K562 (cell line): ENCODE data around the gene CDIPT. TPM values are rescaled to one million over a fixed set of nuclear protein-coding genes. Genes with fewer than 3 reads are reported as not detected.
A peak's percentile ranks its signal among the peaks of the same experiment; 100 is the strongest.

Source experiments
- ATAC-seq: fragments of 200-7000 bp; cut with Tn5 transposase; 3 replicates; pipeline ENCODE4 v1.9.1; 2020; ENCODE audit warnings: moderate library complexity
- BruUV-seq: library from RNA; stranded (reverse); fragments of 400-500 nt; replicated peaks from 2 replicates; lab custom pipeline; 2021; lab: Mats Ljungman, UMichigan
- CTCF ChIA-PET: fragments of 300-600 bp; formaldehyde crosslinking; extraction: SDS; loops from one replicate; lab custom pipeline; 2021; ENCODE audit warnings: low intra/inter-chr PET ratio; lab: Yijun Ruan, JAX
- POLR2A ChIA-PET: fragments of 300-600, 350-650 bp; sonication (Branson Sonifier 250); formaldehyde crosslinking; extraction: SDS; loops from one replicate; lab custom pipeline; 2021; ENCODE audit warnings: antibody characterized with exemption, inconsistent platforms; lab: Yijun Ruan, JAX
- DNase-seq, 4 experiments: peaks; one replicate each; pipeline versions ENCODE4 v3.0.0 to v3.0.0-alpha.2; 2011 to 2018; ENCODE audit warnings: low spot score in 3 of 4, mixed read lengths in 3 of 4; ENCODE audit errors: extremely low read depth in 1 of 4
- FAIRE-seq: peaks from 2 replicates; lab custom pipeline; 2011; peaks lifted over from hg19 to GRCh38; lab: Jason Lieb, UNC
- H2AFZ ChIP-seq: 2 replicates; pipeline ENCODE4 v1.6.0; 2011; ENCODE audit warnings: low read depth, low read length, control low read depth, inconsistent platforms
- H3K27ac ChIP-seq: fragments of 200-600 bp; 3 replicates; pipeline ENCODE4 v1.8.0; 2011; ENCODE audit warnings: low read depth, mild to moderate bottlenecking, control low read depth, inconsistent platforms, low read length, moderate library complexity, mixed read lengths; ENCODE audit errors: extremely low read depth
- H3K27me3 ChIP-seq, 2 experiments: fragments of 300-600 bp in 1 of 2; 2 replicates in 1 of 2; 3 replicates in 1 of 2; pipeline versions ENCODE4 v1.6.0 to v1.8.0; 2011; ENCODE audit warnings: inconsistent platforms in 2 of 2, low read length in 2 of 2, mild to moderate bottlenecking in 1 of 2, mixed read lengths in 1 of 2, moderate library complexity in 1 of 2; ENCODE audit not compliant: control insufficient read depth in 2 of 2, insufficient read depth in 2 of 2
- H3K36me3 ChIP-seq: fragments of 300-600 bp; 3 replicates; pipeline ENCODE4 v1.8.0; 2011; ENCODE audit warnings: mild to moderate bottlenecking, low read length, inconsistent platforms; ENCODE audit not compliant: control insufficient read depth, insufficient read depth
- H3K4me1 ChIP-seq, 2 experiments: fragments of 200-600 bp in 1 of 2; replicated peaks in 1 of 2; 2 replicates in 1 of 2; 3 replicates in 1 of 2; pipeline versions ENCODE4 v1.5.1 to v1.8.0; 2011; ENCODE audit warnings: inconsistent platforms in 2 of 2, low read length in 2 of 2, mild to moderate bottlenecking in 1 of 2, mixed read lengths in 1 of 2, moderate library complexity in 1 of 2; ENCODE audit not compliant: control insufficient read depth in 2 of 2, insufficient read depth in 2 of 2
- H3K4me2 ChIP-seq: 2 replicates; pipeline ENCODE4 v1.6.1; 2011; ENCODE audit warnings: low read length, control low read depth, inconsistent platforms, mixed read lengths; ENCODE audit not compliant: insufficient read depth
- H3K4me3 ChIP-seq: fragments of 200-600 bp; sonication (generic), shearing (Covaris generic); 2 replicates; pipeline ENCODE4 v1.5.1; 2016; ENCODE audit warnings: control low read depth, inconsistent platforms
- H3K79me2 ChIP-seq: fragments of 200-600 bp; 3 replicates; pipeline ENCODE4 v1.8.0; 2011; ENCODE audit warnings: low read length, inconsistent platforms; ENCODE audit not compliant: control insufficient read depth, insufficient read depth
- H3K9ac ChIP-seq, 2 experiments: 2 replicates each; pipeline versions ENCODE4 v1.6.0 to v1.6.1; 2011; ENCODE audit warnings: low read depth in 2 of 2, low read length in 2 of 2, control low read depth in 1 of 2, inconsistent platforms in 1 of 2, mild to moderate bottlenecking in 1 of 2, mixed read lengths in 1 of 2; ENCODE audit not compliant: insufficient read depth in 1 of 2
- H3K9me1 ChIP-seq: one replicate; pipeline ENCODE4 v1.6.0; 2011; ENCODE audit warnings: inconsistent platforms, mild to moderate bottlenecking, low read length, moderate library complexity; ENCODE audit not compliant: control insufficient read depth, insufficient read depth
- H3K9me3 ChIP-seq: replicated peaks from 2 replicates; pipeline ENCODE4 v1.5.1; 2011; ENCODE audit warnings: low read depth, low read length, inconsistent platforms; ENCODE audit not compliant: control insufficient read depth, insufficient read depth
- H4K20me1 ChIP-seq: replicated peaks from 2 replicates; pipeline ENCODE4 v1.6.1; 2011; ENCODE audit warnings: low read length, inconsistent platforms, mixed read lengths; ENCODE audit not compliant: control insufficient read depth, insufficient read depth
- ARID2 ChIP-seq: fragments of 450-650 bp; IDR thresholded peaks from 2 replicates; pipeline ENCODE4 v1.6.1; 2017; ENCODE audit warnings: antibody characterized with exemption, mild to moderate bottlenecking
- ATF1 ChIP-seq, 2 experiments: fragments of 450-650 bp in 1 of 2; IDR thresholded peaks; 2 replicates each; pipeline ENCODE4 v1.6.1; 2016; ENCODE audit warnings: missing compliant biosample characterization in 1 of 2, missing genetic modification characterization in 1 of 2
- ELF1 ChIP-seq: fragments of 200-800 bp; sonication (Bioruptor generic); IDR thresholded peaks from 2 replicates; pipeline ENCODE4 v1.6.1; 2016; ENCODE audit warnings: missing genetic modification characterization, missing compliant biosample characterization
- HMGN3 ChIP-seq: IDR thresholded peaks from 2 replicates; pipeline ENCODE4 v1.6.1; 2011; ENCODE audit warnings: borderline replicate concordance, low read depth, mild to moderate bottlenecking, mixed read lengths, low read length; ENCODE audit not compliant: insufficient read length; ENCODE audit errors: extremely low read depth
- IRF9 ChIP-seq: fragments of 450-650 bp; IDR thresholded peaks from 2 replicates; pipeline ENCODE4 v1.6.1; 2016; ENCODE audit warnings: missing biosample characterization, missing genetic modification characterization
- JUND ChIP-seq, 2 experiments: IDR thresholded peaks; 2 replicates in 1 of 2; 3 replicates in 1 of 2; pipeline ENCODE4 v1.6.1; 2011; ENCODE audit warnings: borderline replicate concordance in 2 of 2, low read depth in 2 of 2, low read length in 2 of 2, improper control_type of control experiment in 1 of 2, missing biosample characterization in 1 of 2, missing genetic modification characterization in 1 of 2, missing genetic modification reagents in 1 of 2
- NFYB ChIP-seq: IDR thresholded peaks from 2 replicates; pipeline ENCODE4 v1.6.1; 2011; ENCODE audit warnings: mild to moderate bottlenecking, moderate library complexity; ENCODE audit not compliant: insufficient read length; ENCODE audit errors: extremely low read depth
- POLR2H ChIP-seq: IDR thresholded peaks from 2 replicates; pipeline ENCODE4 v1.6.1; 2016; ENCODE audit warnings: missing genetic modification characterization, low read depth, mild to moderate bottlenecking, control low read depth, missing compliant biosample characterization, moderate library complexity
- TCF3 ChIP-seq: sonication (generic); formaldehyde crosslinking; IDR thresholded peaks from 2 replicates; pipeline ENCODE4 v1.4.0; 2020; ENCODE audit warnings: mild to moderate bottlenecking, missing genetic modification reagents
- THAP12 ChIP-seq: fragments of 250-450 bp; sonication (Bioruptor Pico); IDR thresholded peaks from 2 replicates; pipeline ENCODE4 v1.9.0; 2021; ENCODE audit warnings: mild to moderate bottlenecking, inconsistent platforms
- TSC22D4 ChIP-seq: fragments of 450-650 bp; IDR thresholded peaks from 2 replicates; pipeline ENCODE4 v1.6.1; 2016; ENCODE audit warnings: missing genetic modification characterization, missing biosample characterization, control low read depth
- ZNF449 ChIP-seq: fragments of 250-450 bp; sonication (Bioruptor Pico); IDR thresholded peaks from 2 replicates; pipeline ENCODE4 v1.8.0; 2022; ENCODE audit warnings: moderate library complexity, mild to moderate bottlenecking, inconsistent platforms
- ZNF512 ChIP-seq: IDR thresholded peaks from 2 replicates; pipeline ENCODE4 v1.6.1; 2016; ENCODE audit warnings: missing genetic modification characterization, missing compliant biosample characterization
- WGBS: fragments of 100-300 bp; shearing (Covaris generic); methylation state at CpG from one replicate; pipeline ENCODE4 v1.1.6; 2016; ENCODE audit warnings: low coverage, mixed read lengths; ENCODE audit not compliant: insufficient coverage; ENCODE audit errors: missing lambda C conversion rate; 5-methylcytosine and 5-hydroxymethylcytosine counted together
- in situ Hi-C: fragments of 300-500 bp; cut with MboI; formaldehyde crosslinking; loops from 4 replicates; pipeline ENCODE4 v1.15.0; 2018; ENCODE audit warnings: inconsistent platforms, mixed read lengths
- intact Hi-C: fragments of 100-400 bp; cut with micrococcal nuclease; formaldehyde crosslinking; loops from 2 replicates; pipeline ENCODE4 v1.14.2; 2022
- polyA plus RNA-seq, 8 experiments: library from polyadenylated mRNA; depleted of rRNA in 4 of 8; stranded (reverse) in 5 of 8; unstranded in 3 of 8; fragments of >200 nt; fragmentation: Nextera tagmentation in 2 of 8; fragmentation: Illumina TruSeq in 1 of 8; extraction: Ambion mirVana in 2 of 8; extraction: Trizol in 1 of 8; gene quantifications; 2 replicates each; pipeline versions ENCODE4 v1.2.1 to v1.2.3, GENCODE V29; 2011 to 2014; ENCODE audit warnings: inconsistent platforms in 1 of 8, missing spikeins in 1 of 8
- total RNA-seq, 7 experiments: library from RNA; depleted of rRNA in 6 of 7; stranded (reverse); fragments of >200 nt in 6 of 7; fragmentation: Illumina TruSeq in 2 of 7; extraction: Trizol in 2 of 7; gene quantifications; 2 replicates each; pipeline versions ENCODE4 v1.2.1 to v1.2.3, GENCODE V29; 2011 to 2021; ENCODE audit warnings: low replicate concordance in 1 of 7

Gene CDIPT
- total and polyA plus RNA-seq, 9 of the 15 experiments (the other 6 are each of a cell fraction or from before 2014, with no cell fraction given): 1.3 to 37.0 (median 23.0) TPM

- peaks cover 0 to 32% of the 10 kb centered on the region in 2 experiments; a peak in 3 of 5 replicates for H3K4me1 ChIP-seq
- CTCF ChIA-PET: no interaction called here
- H3K4me3 ChIP-seq: peak within 1 kb of the TSS; percentile 59
- H3K27me3 ChIP-seq: peaks cover 11 to 23% of the 10 kb centered on the region in 2 experiments
- WGBS: 2% methylated on average over 18 of the region's 67 CpGs
- DNase-seq (peak in 3 of 4 experiments; percentile 52 to 94 (median 91)), ATAC-seq (peak; percentile 89), FAIRE-seq (no peak)
- no TSS peak for BruUV-seq
- H3K36me3 ChIP-seq: no peaks in the 10 kb centered on the region
- H3K9me3 ChIP-seq: no peaks in the 10 kb centered on the region
- peak within 1 kb of the TSS; percentile 80 for H2AFZ ChIP-seq
- peak within 1 kb of the TSS in 1 of 2 experiments; percentile 84; a peak in 2 of 4 replicates for H3K9ac ChIP-seq
- H3K27ac ChIP-seq: no peak within 1 kb of the TSS
- H4K20me1 ChIP-seq: peaks cover 11% of the 10 kb centered on the region; the same call in 1 of the 2 replicates
- no peaks in the 10 kb centered on the region for H3K79me2 ChIP-seq
- intact Hi-C loops: no loop called here
- in situ Hi-C loops: no loop called here
- peak within 1 kb of the TSS; percentile 74 for H3K4me2 ChIP-seq
- POLR2A ChIA-PET: interaction anchor here (0.7 to 1.6 kb wide), 6 partner anchors 12 to 95 kb away, joined by 3 to 5 read pairs (median 4); partner anchors contain the start of gene HIRIP3
- H3K9me1 ChIP-seq: peaks cover 3% of the 10 kb centered on the region
- TF ChIP-seq ZNF449 (CRISPR knock-in tag): no peak
- no peak for TF ChIP-seq IRF9 (tag)
- peak; percentile 14 for TF ChIP-seq NFYB
- no peak for TF ChIP-seq THAP12 (CRISPR knock-in tag)
- TF ChIP-seq ARID2: 0 out of 2 replicates have a peak, but pooled peaks have one; percentile 25
- TF ChIP-seq ATF1 (CRISPR knock-in tag; IDR thresholded peaks at IDR 0.05): no peak
- TF ChIP-seq ATF1 (tag; IDR thresholded peaks at IDR 0.05): peak; percentile 62
- TF ChIP-seq ELF1 (tag): no peak
- TF ChIP-seq TCF3 (CRISPR knock-in tag): 0 out of 2 replicates have a peak, but pooled peaks have one; percentile 12
- no peak for TF ChIP-seq POLR2H (tag)
- TF ChIP-seq TSC22D4 (tag): no peak
- TF ChIP-seq JUND (IDR thresholded peaks at IDR 0.05; ENCODE audit: borderline replicate concordance, low read depth, low read length): 0 out of 2 replicates have a peak, but pooled peaks have one; percentile 10
- no peak for TF ChIP-seq JUND (tag; IDR thresholded peaks at IDR 0.05; ENCODE audit: borderline replicate concordance, low read depth, low read length)
- TF ChIP-seq ZNF512: peak; percentile 66
- TF ChIP-seq HMGN3: peak; percentile 56
Observed at GRCh38 chr16:29900102-29900887, 37.3 kb upstream of the CDIPT start, which contains the start of gene ASPHD1. TSS of gene ASPHD1 (plus strand) at chr16:29900488. CDS start at chr16:29900972, 484 bp downstream.
